Measurements from ENCODE around the gene ATAD1. TPM values are rescaled to one million over a fixed set of nuclear protein-coding genes. Genes with fewer than 3 reads are reported as not detected.

The ATAD1 gene
- total and polyA plus RNA-seq, 2 of the 4 experiments (the other 2 are of a cell fraction), result 12.7 to 21.9 TPM

GRCh38 chr10:87860156-87860795 lies 42.2 kb upstream of the ATAD1 start:
- ChIA-PET POLR2A (ENCODE audit: unreplicated experiment) (no interaction called here), CTCF (interaction anchor here (1.3 kb wide), 1 partner anchor 87 kb away, joined by 4 read pairs; no protein-coding TSS in a partner anchor)
- Histone ChIP-seq H3K56ac (ENCODE audit: extremely low read depth, insufficient read depth, low read length) (no peak overlapping the region), H2BK15ac (ENCODE audit: low read depth, low read length) (no peak overlapping the region), H4K91ac (ENCODE audit: insufficient read depth, low read depth, low read length) (no peak overlapping the region), H3K9me1 (ENCODE audit: insufficient read depth, low read length) (no peaks in the 10 kb centered on the region), H4K8ac (ENCODE audit: low read depth in 2 of 2, low read length in 2 of 2) (no peak overlapping the region), H3K4me1 (ENCODE audit: control insufficient read depth, insufficient read depth, low read length) (no peaks in the 10 kb centered on the region), H4K20me1 (ENCODE audit: insufficient read depth, low read length) (peaks cover 10% of the 10 kb centered on the region; the same call in 1 of the 2 replicates), H3K9ac (ENCODE audit: low read depth, low read length) (no peak overlapping the region), H3K4me2 (ENCODE audit: low read depth, low read length) (no peak overlapping the region), H3K27ac (ENCODE audit: insufficient read depth, low read length) (no peak overlapping the region), H3K79me1 (ENCODE audit: low read depth in 1 of 2, low read length in 2 of 2) (peaks cover 0 to 6% of the 10 kb centered on the region in 2 experiments; a peak in 1 of 4 replicates), H2AFZ (replicated peaks; ENCODE audit: low read length, poor library complexity) (no peak overlapping the region), H3K36me3 (ENCODE audit: control insufficient read depth, insufficient read depth, low read length) (no peaks in the 10 kb centered on the region), H2BK120ac (ENCODE audit: low read depth, low read length) (no peak overlapping the region), H3K14ac (replicated peaks; ENCODE audit: low read depth, low read length) (no peak overlapping the region), H3K4me3 (ENCODE audit: insufficient read depth, low read depth, low read length) (no peak overlapping the region), H4K5ac (ENCODE audit: low read depth, low read length) (no peak overlapping the region), H2BK5ac (ENCODE audit: low read depth, low read length, poor library complexity, severe bottlenecking) (no peak overlapping the region), H2BK20ac (ENCODE audit: low read depth, low read length) (no peak overlapping the region), H3K9me3 (ENCODE audit: control insufficient read depth, insufficient read depth, low read length) (no peaks in the 10 kb centered on the region), H3K23ac (ENCODE audit: low read depth, low read length) (no peak overlapping the region), H3K4ac (ENCODE audit: low read depth, low read length) (no peak overlapping the region), H2AK5ac (ENCODE audit: low read depth, low read length) (no peak overlapping the region), H2AK9ac (replicated peaks; ENCODE audit: low read depth, low read length, poor library complexity) (no peak overlapping the region), H3K27me3 (ENCODE audit: control insufficient read depth, insufficient read depth, low read length) (no peaks in the 10 kb centered on the region), H3K18ac (ENCODE audit: low read depth, low read length) (no peak overlapping the region)
- intact Hi-C loops (cut with micrococcal nuclease) (loop anchor here (5.0 to 10.0 kb wide), 6 partner anchors 77 to 415 kb away; no protein-coding TSS in a partner anchor), dilution Hi-C loops (cut with HindIII; ENCODE audit: low sequenced_read_pairs, unreplicated experiment) (no loop called here), in situ Hi-C loops (cut with MboI; ENCODE audit: low sequenced_read_pairs) (loop anchor here (5.0 kb wide), 1 partner anchor 527 kb away; no protein-coding TSS in a partner anchor)
- BruUV-seq (replicated peaks), result no TSS peak
- no CpG with 5 or more reads among the region's 3 CpGs for WGBS, 2 experiments (ENCODE audit: extremely low coverage in 2 of 2, insufficient read length in 1 of 2)
- DNase-seq, result peak; percentile 69
- ATAC-seq (ENCODE audit: low read depth), result no peak
- TF ChIP-seq CTCF (conservative IDR thresholded peaks at IDR 0.05; ENCODE audit: low read depth, low read length) (peak; percentile 60), FOS (IDR thresholded peaks at IDR 0.05; ENCODE audit: low read depth, low read length) (no peak), MXI1 (IDR thresholded peaks at IDR 0.05; ENCODE audit: borderline replicate concordance, low read depth, low read length) (no peak), NFE2L2 (IDR thresholded peaks at IDR 0.05; ENCODE audit: low read depth, low read length) (no peak), MAFK (IDR thresholded peaks at IDR 0.05; ENCODE audit: low read depth, low read length) (no peak), SMC3 (IDR thresholded peaks at IDR 0.05; ENCODE audit: low read depth, low read length) (peak; percentile 49), ELK1 (IDR thresholded peaks at IDR 0.05; ENCODE audit: borderline replicate concordance, low read depth, low read length) (no peak), CHD1 (IDR thresholded peaks at IDR 0.05; ENCODE audit: low read depth, low read length) (no peak), RFX5 (IDR thresholded peaks at IDR 0.05; ENCODE audit: low read depth, low read length) (no peak), USF2 (IDR thresholded peaks at IDR 0.05; ENCODE audit: low read depth, low read length) (no peak), RAD21 (IDR thresholded peaks at IDR 0.05; ENCODE audit: low read length) (peak; percentile 64), RCOR1 (IDR thresholded peaks at IDR 0.05; ENCODE audit: insufficient replicate concordance, low read length) (no peak), CEBPB (IDR thresholded peaks at IDR 0.05; ENCODE audit: low read depth, low read length) (no peak), MAZ (IDR thresholded peaks at IDR 0.05; ENCODE audit: borderline replicate concordance, low read depth, low read length) (no peak), POLR2A (IDR thresholded peaks at IDR 0.05; ENCODE audit: low read depth, low read length) (no peak), BHLHE40 (IDR thresholded peaks at IDR 0.05; ENCODE audit: low read depth, low read length) (no peak)

All from IMR-90 (cell line).